ENCODE results near the gene KRT33B.
"Not testable (repeated sequence)": the region's sequence is repeated elsewhere in the genome, so short reads cannot be mapped to it uniquely, and the experiment has no call there.

The KRT33B gene

GRCh38 chr17:41403404-41404023 is 33.9 kb upstream of the KRT33B start:
- no peak overlapping the region for H3K4me3 ChIP-seq (ENCODE audit: low read depth, low read length)
- TF ChIP-seq, protein P1, sequence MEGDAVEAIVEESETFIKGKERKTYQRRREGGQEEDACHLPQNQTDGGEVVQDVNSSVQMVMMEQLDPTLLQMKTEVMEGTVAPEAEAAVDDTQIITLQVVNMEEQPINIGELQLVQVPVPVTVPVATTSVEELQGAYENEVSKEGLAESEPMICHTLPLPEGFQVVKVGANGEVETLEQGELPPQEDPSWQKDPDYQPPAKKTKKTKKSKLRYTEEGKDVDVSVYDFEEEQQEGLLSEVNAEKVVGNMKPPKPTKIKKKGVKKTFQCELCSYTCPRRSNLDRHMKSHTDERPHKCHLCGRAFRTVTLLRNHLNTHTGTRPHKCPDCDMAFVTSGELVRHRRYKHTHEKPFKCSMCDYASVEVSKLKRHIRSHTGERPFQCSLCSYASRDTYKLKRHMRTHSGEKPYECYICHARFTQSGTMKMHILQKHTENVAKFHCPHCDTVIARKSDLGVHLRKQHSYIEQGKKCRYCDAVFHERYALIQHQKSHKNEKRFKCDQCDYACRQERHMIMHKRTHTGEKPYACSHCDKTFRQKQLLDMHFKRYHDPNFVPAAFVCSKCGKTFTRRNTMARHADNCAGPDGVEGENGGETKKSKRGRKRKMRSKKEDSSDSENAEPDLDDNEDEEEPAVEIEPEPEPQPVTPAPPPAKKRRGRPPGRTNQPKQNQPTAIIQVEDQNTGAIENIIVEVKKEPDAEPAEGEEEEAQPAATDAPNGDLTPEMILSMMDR (conservative IDR thresholded peaks at IDR 0.05; ENCODE audit: low read depth, low read length), result no peak
- no peak for DNase-seq (ENCODE audit: low read depth)

DNA sequence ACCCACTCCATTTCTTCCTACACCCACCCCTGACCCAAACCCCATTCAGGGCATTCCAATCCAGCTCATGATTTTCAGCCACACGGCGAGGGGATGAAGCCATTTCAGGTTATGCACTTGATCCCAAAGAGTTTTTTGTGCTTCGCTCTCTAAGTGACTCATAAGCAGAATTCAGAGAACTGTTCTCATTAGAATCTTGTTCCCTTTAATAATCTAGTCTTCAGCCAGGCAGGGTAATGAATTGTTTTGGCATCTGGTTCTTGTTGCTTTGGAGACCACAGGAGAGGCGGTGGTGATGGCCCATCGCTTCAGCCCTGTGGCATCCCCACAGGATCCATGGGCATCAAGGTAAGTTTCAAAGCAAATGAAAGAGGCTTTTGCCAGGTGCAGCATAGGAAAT is 32.5 kb upstream of the KRT33B start:
- H3K4me3 ChIP-seq (ENCODE audit: low read depth, low read length), result no peak overlapping the region
- TF ChIP-seq, protein P1 (conservative IDR thresholded peaks at IDR 0.05; ENCODE audit: low read depth, low read length), result no peak
- peak; percentile 12 for DNase-seq (ENCODE audit: low read depth)

- no peak for DNase-seq (ENCODE audit: low read depth)
- TF ChIP-seq, protein P1 (conservative IDR thresholded peaks at IDR 0.05; ENCODE audit: low read depth, low read length), result no peak
- H3K4me3 ChIP-seq (ENCODE audit: low read depth, low read length), result no peak within 1 kb of the TSS
These were observed 27.5 kb upstream of the KRT33B start, which contains the start of gene KRT31 for GRCh38 chr17:41396996-41397660. TSS of gene KRT31 (minus strand) at chr17:41397608. CDS start at chr17:41397539, 69 bp downstream.

- TF ChIP-seq, protein P1 (conservative IDR thresholded peaks at IDR 0.05; ENCODE audit: low read depth, low read length), result no peak
- DNase-seq (ENCODE audit: low read depth), result no peak
- H3K4me3 ChIP-seq (ENCODE audit: low read depth, low read length), result no peak overlapping the region
These were observed 26.7 kb upstream of the KRT33B start for GRCh38 chr17:41396340-41396739.

DNA sequence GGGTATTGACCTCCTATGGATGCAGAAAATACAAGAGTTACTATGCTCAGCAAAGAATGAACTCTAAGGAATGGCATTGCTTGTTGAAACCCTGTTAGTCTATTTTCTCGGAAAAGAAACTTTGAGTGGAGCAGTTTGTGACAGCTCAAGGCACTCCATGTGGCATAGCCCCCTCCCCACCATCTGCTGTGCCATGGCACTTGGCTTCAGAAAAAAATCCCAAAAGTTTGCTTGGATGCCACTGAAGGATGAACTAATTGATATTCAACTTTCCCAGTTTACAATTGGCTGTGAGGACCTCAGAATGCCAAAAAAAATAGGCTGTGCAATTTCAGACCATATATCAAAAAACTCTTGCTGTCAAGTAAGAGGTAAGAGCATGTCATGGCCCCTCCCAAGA is 26.0 kb upstream of the KRT33B start:
- TF ChIP-seq, protein P1 (conservative IDR thresholded peaks at IDR 0.05; ENCODE audit: low read depth, low read length), result no peak
- no peak overlapping the region for H3K4me3 ChIP-seq (ENCODE audit: low read depth, low read length)
- no peak for DNase-seq (ENCODE audit: low read depth)

DNA sequence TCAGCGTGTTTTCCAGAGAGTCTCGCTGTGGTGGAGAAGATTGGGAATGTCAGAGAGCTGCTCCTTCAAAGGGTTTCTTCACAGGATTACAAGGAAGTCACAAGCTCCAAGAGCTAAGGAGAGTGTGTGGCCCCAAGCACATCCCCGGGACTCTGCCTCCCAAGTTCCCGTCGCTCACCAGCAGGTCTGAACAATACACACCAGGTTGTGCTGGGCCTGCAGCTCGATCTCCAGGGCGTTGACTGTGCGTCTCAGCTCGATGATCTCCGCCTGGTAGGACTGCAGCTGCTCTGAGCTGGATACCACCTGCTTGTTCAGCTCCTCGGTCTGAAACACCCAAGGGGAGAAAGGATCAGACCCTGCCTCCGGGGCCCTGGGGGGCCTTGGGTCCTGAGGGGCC is 25.4 kb upstream of the KRT33B start:
- not testable (repeated sequence) for DNase-seq (ENCODE audit: low read depth); H3K4me3 ChIP-seq (ENCODE audit: low read depth, low read length)

GRCh38 chr17:41394254-41394996 is 24.8 kb upstream of the KRT33B start:
- TF ChIP-seq, protein P1 (conservative IDR thresholded peaks at IDR 0.05; ENCODE audit: low read depth, low read length), result no peak

More at GRCh38 chr17:41394254-41394996, 24.8 kb upstream of the KRT33B start:
- H3K4me3 ChIP-seq (ENCODE audit: low read depth, low read length), result no peak overlapping the region
- DNase-seq (ENCODE audit: low read depth), result no peak
